ENCODE data around the gene PTDSS2.

PTDSS2 gene

GRCh38 chr11:535519-536454 lies 85.7 kb downstream of the PTDSS2 start, which contains the start of gene HRAS:
Gene HRAS (minus strand): TSS chr11:535576.
- peak; percentile 91 to 97 for DNase-seq
- peak within 1 kb of the TSS; percentile 81 to 98 for H3K4me3 ChIP-seq
- H3K36me3 ChIP-seq = peaks cover 22 to 29% (median 24%) of the 10 kb centered on the region in 3 donors
- intact Hi-C loops (cut with DNase I; ENCODE audit: low total_unique reads) = loop anchor here (10.0 kb wide), 1 partner anchor 231 kb away; the partner anchor contains the start of gene IFITM2
- H3K4me1 ChIP-seq = peaks cover 3 to 44% (median 34%) of the 10 kb centered on the region in 4 donors
- peaks cover 0 to 11% of the 10 kb centered on the region in 2 donors for H3K27me3 ChIP-seq
- no peak for TF ChIP-seq CTCF (IDR thresholded peaks at IDR 0.05)
- no peaks in the 10 kb centered on the region for H3K9me3 ChIP-seq
- peak within 1 kb of the TSS; percentile 76 to 78 for H3K27ac ChIP-seq

- Histone ChIP-seq H3K4me3 (peak within 1 kb of the TSS; percentile 81 to 98), H3K4me1 (peaks cover 3 to 44% (median 34%) of the 10 kb centered on the region in 4 donors), H3K36me3 (peaks cover 15 to 16% (median 16%) of the 10 kb centered on the region in 3 donors), H3K27me3 (peaks cover 0 to 11% of the 10 kb centered on the region in 2 donors), H3K27ac (peak within 1 kb of the TSS; percentile 17 to 72), H3K9me3 (no peaks in the 10 kb centered on the region)
- peak; percentile 65 to 83 for DNase-seq
- no peak for TF ChIP-seq CTCF (IDR thresholded peaks at IDR 0.05)
- intact Hi-C loops (cut with DNase I; ENCODE audit: low total_unique reads) = loop anchor here (10.0 kb wide), 1 partner anchor 232 kb away; the partner anchor contains the start of gene IFITM2
These were observed 87.0 kb downstream of the PTDSS2 start, which contains the start of gene LRRC56 for GRCh38 chr11:536841-537621. Gene LRRC56 (plus strand): TSS chr11:537527. CDS start chr11:540685, 3,158 bp downstream.

- peaks cover 3 to 44% (median 34%) of the 10 kb centered on the region in 4 donors for H3K4me1 ChIP-seq
These were observed 87.7 kb downstream of the PTDSS2 start for GRCh38 chr11:537622-538430.

GRCh38 chr11:538431-539051 lies 88.5 kb downstream of the PTDSS2 start:
- Histone ChIP-seq H3K4me1 (peaks cover 3 to 36% (median 29%) of the 10 kb centered on the region in 4 donors), H3K9me3 (no peaks in the 10 kb centered on the region), H3K27ac (no peak overlapping the region), H3K36me3 (peaks cover 1% of the 10 kb centered on the region in 3 donors), H3K27me3 (peaks cover 0 to 11% of the 10 kb centered on the region in 2 donors), H3K4me3 (no peak overlapping the region)
- no peak for TF ChIP-seq CTCF (IDR thresholded peaks at IDR 0.05)
- intact Hi-C loops (cut with DNase I; ENCODE audit: low total_unique reads) = loop anchor here (10.0 kb wide), 1 partner anchor 234 kb away; the partner anchor contains the start of gene IFITM2
- no peak for DNase-seq

More at GRCh38 chr11:537622-538430, 87.7 kb downstream of the PTDSS2 start:
- no peak for DNase-seq
- no peak overlapping the region for H3K27ac ChIP-seq
- intact Hi-C loops (cut with DNase I; ENCODE audit: low total_unique reads) = loop anchor here (10.0 kb wide), 1 partner anchor 233 kb away; the partner anchor contains the start of gene IFITM2
- no peaks in the 10 kb centered on the region for H3K9me3 ChIP-seq
- peaks cover 0 to 11% of the 10 kb centered on the region in 2 donors for H3K27me3 ChIP-seq
- peaks cover 7 to 8% (median 8%) of the 10 kb centered on the region in 3 donors for H3K36me3 ChIP-seq
- TF ChIP-seq CTCF (IDR thresholded peaks at IDR 0.05) = no peak
- H3K4me3 ChIP-seq = peak overlapping the region; percentile 81 to 98

Measured in tibial artery (tissue), 4 donors.